OCI-LY1 (cell line): ENCODE results near the gene ZNF101.

Experiments used
- H2AFZ ChIP-seq: fragments of 200-600 bp; sonication (generic), shearing (Covaris generic); 2 replicates; pipeline ENCODE4 v1.6.0; 2014; ENCODE audit warnings: antibody characterized with exemption, mild to moderate bottlenecking, low read length
- H3F3A ChIP-seq: fragments of 200-600 bp; sonication (generic), shearing (Covaris generic); 2 replicates; pipeline ENCODE4 v1.6.0; 2014; ENCODE audit warnings: mild to moderate bottlenecking, antibody characterized with exemption, low read length, moderate library complexity; ENCODE audit not compliant: insufficient read depth
- H3K27ac ChIP-seq: fragments of 200-600 bp; sonication (generic); 2 replicates; pipeline ENCODE4 v1.5.1; 2014; ENCODE audit warnings: low read length, mixed run types, mild to moderate bottlenecking, low read depth; ENCODE audit not compliant: poor library complexity, severe bottlenecking
- H3K27me3 ChIP-seq: fragments of 200-600 bp; sonication (generic); 2 replicates; pipeline ENCODE4 v1.6.0; 2014; ENCODE audit warnings: antibody characterized with exemption, mild to moderate bottlenecking, low read length, moderate library complexity; ENCODE audit not compliant: insufficient read depth
- H3K36me3 ChIP-seq: fragments of 200-600 bp; sonication (generic); 2 replicates; pipeline ENCODE4 v1.6.1; 2014; ENCODE audit warnings: mild to moderate bottlenecking, antibody characterized with exemption, low read length, moderate library complexity, mixed read lengths; ENCODE audit not compliant: insufficient read depth
- H3K4me1 ChIP-seq: fragments of 200-600 bp; sonication (generic); 2 replicates; pipeline ENCODE4 v1.5.1; 2014; ENCODE audit warnings: mild to moderate bottlenecking, low read length, moderate library complexity; ENCODE audit not compliant: insufficient read depth, severe bottlenecking
- H3K4me2 ChIP-seq: fragments of 200-600 bp; sonication (generic), shearing (Covaris generic); 2 replicates; pipeline ENCODE4 v1.6.1; 2014; ENCODE audit warnings: low read length
- H3K4me3 ChIP-seq: fragments of 200-600 bp; sonication (generic); 2 replicates; pipeline ENCODE4 v1.5.1; 2014; ENCODE audit warnings: low read length, low read depth, mild to moderate bottlenecking, mixed read lengths; ENCODE audit not compliant: poor library complexity, severe bottlenecking
- H3K79me2 ChIP-seq: fragments of 200-600 bp; shearing (Covaris generic); 2 replicates; pipeline ENCODE4 v1.6.1; 2016; ENCODE audit warnings: mixed run types, low read length, mixed read lengths; ENCODE audit not compliant: insufficient read depth
- H3K9ac ChIP-seq: fragments of 200-600 bp; sonication (generic), shearing (Covaris generic); 2 replicates; pipeline ENCODE4 v1.6.1; 2014; ENCODE audit warnings: mild to moderate bottlenecking, low read length, mixed read lengths
- H3K9me2 ChIP-seq: fragments of 200-600 bp; sonication (generic), shearing (Covaris generic); 2 replicates; pipeline ENCODE4 v1.6.1; 2014; ENCODE audit warnings: low read depth, mild to moderate bottlenecking, low read length, mixed read lengths
- H3K9me3 ChIP-seq: fragments of 200-600 bp; shearing (Covaris generic); 2 replicates; pipeline ENCODE4 v1.6.1; 2014; ENCODE audit warnings: low read length, mixed read lengths
- H4K20me1 ChIP-seq: fragments of 200-600 bp; sonication (generic), shearing (Covaris generic); 2 replicates; pipeline ENCODE4 v1.6.0; 2016; ENCODE audit warnings: mild to moderate bottlenecking, low read length; ENCODE audit not compliant: insufficient read depth
- CTCF ChIP-seq: fragments of 200-600 bp; sonication (generic), shearing (Covaris generic); IDR thresholded peaks from 2 replicates; pipeline ENCODE4 v1.5.1; 2017; ENCODE audit warnings: mild to moderate bottlenecking, antibody characterized with exemption, low read length, moderate library complexity, mixed read lengths
- EZH2 ChIP-seq: fragments of 200-600 bp; sonication (generic), shearing (Covaris generic); IDR thresholded peaks from 2 replicates; pipeline ENCODE4 v1.8.0; 2017; ENCODE audit warnings: borderline replicate concordance, mixed run types, mild to moderate bottlenecking, antibody characterized with exemption, low read length, moderate library complexity, mixed read lengths

The ZNF101 gene

GRCh38 chr19:19630426-19630825 is 38.2 kb upstream of the ZNF101 start:
- Histone ChIP-seq H3K36me3 (peaks cover 55% of the 10 kb centered on the region), H3K4me2 (no peak overlapping the region), H3F3A (no peaks in the 10 kb centered on the region), H4K20me1 (no peaks in the 10 kb centered on the region), H3K79me2 (no peaks in the 10 kb centered on the region), H3K9ac (no peak overlapping the region), H3K4me1 (peaks cover 27% of the 10 kb centered on the region), H3K4me3 (no peak overlapping the region), H3K27me3 (no peaks in the 10 kb centered on the region), H3K9me2 (no peaks in the 10 kb centered on the region), H3K27ac (no peak overlapping the region), H2AFZ (no peak overlapping the region), H3K9me3 (no peaks in the 10 kb centered on the region)
- TF ChIP-seq CTCF (no peak), EZH2 (no peak)

GRCh38 chr19:19631346-19631745 is 37.3 kb upstream of the ZNF101 start:
- Histone ChIP-seq H3K9me2 (no peaks in the 10 kb centered on the region), H3K9ac (no peak overlapping the region), H3K36me3 (peaks cover 59% of the 10 kb centered on the region), H4K20me1 (no peaks in the 10 kb centered on the region), H3K4me2 (no peak overlapping the region), H3K79me2 (no peaks in the 10 kb centered on the region), H3K4me1 (peaks cover 22% of the 10 kb centered on the region), H3F3A (no peaks in the 10 kb centered on the region), H3K27me3 (no peaks in the 10 kb centered on the region), H3K4me3 (no peak overlapping the region), H3K27ac (no peak overlapping the region), H3K9me3 (no peaks in the 10 kb centered on the region), H2AFZ (no peak overlapping the region)
- no peak for TF ChIP-seq CTCF
- TF ChIP-seq EZH2 = no peak

- no peaks in the 10 kb centered on the region for H3F3A ChIP-seq
- H3K27ac ChIP-seq = no peak overlapping the region
- peaks cover 9% of the 10 kb centered on the region for H3K4me1 ChIP-seq
- no peaks in the 10 kb centered on the region for H3K9me3 ChIP-seq
- H3K9ac ChIP-seq = no peak overlapping the region
- TF ChIP-seq CTCF (no peak), EZH2 (no peak)
- no peak overlapping the region for H3K4me3 ChIP-seq
- H4K20me1 ChIP-seq = no peaks in the 10 kb centered on the region
- H3K9me2 ChIP-seq = no peaks in the 10 kb centered on the region
- H2AFZ ChIP-seq = no peak overlapping the region
- no peaks in the 10 kb centered on the region for H3K27me3 ChIP-seq
- peaks cover 72% of the 10 kb centered on the region for H3K36me3 ChIP-seq
- no peak overlapping the region for H3K4me2 ChIP-seq
- H3K79me2 ChIP-seq = no peaks in the 10 kb centered on the region
Observed at GRCh38 chr19:19632661-19633060, 36.0 kb upstream of the ZNF101 start.
